HCT116 (cell line): ENCODE results near the gene SOBP. TPM values are rescaled to one million over a fixed set of nuclear protein-coding genes. Genes with fewer than 3 reads are reported as not detected.

ENCODE experiments used
- ATAC-seq: fragments of 200-7000 bp; cut with Tn5 transposase; 2 replicates; pipeline ENCODE4 v1.9.1; 2020; ENCODE audit warnings: mild to moderate bottlenecking, moderate library complexity
- BruUV-seq: library from RNA; stranded (reverse); fragments of 400-500 nt; replicated peaks from 2 replicates; lab custom pipeline; 2021; lab: Mats Ljungman, UMichigan
- CTCF ChIA-PET: fragments of 300-600 bp; sonication (Branson Sonifier 250); formaldehyde crosslinking; loops from one replicate; lab custom pipeline; 2021; ENCODE audit warnings: antibody characterized with exemption; lab: Charles Lee
- POLR2A ChIA-PET: fragments of 300-600, 350-600 bp; sonication (Branson Sonifier 250); formaldehyde crosslinking; loops from one replicate; lab custom pipeline; 2021; ENCODE audit warnings: antibody characterized with exemption; lab: Charles Lee
- RAD21 ChIA-PET, 2 experiments: fragments of 300-600 bp; sonication (Branson Sonifier 250); formaldehyde crosslinking; loops; one replicate each; lab custom pipeline; 2023; ENCODE audit warnings: low total read pairs in 2 of 2; ENCODE audit not compliant: uncharacterized antibody in 2 of 2, unreplicated experiment in 2 of 2, low non-redundant PET in 1 of 2; lab: Charles Lee
- DNase-seq: peaks from one replicate; pipeline ENCODE4 v3.0.0-alpha.2; 2010; ENCODE audit warnings: low read depth, low spot score
- H2AFZ ChIP-seq: fragments of 200-600 bp; shearing (Covaris generic), sonication (generic); 2 replicates; pipeline ENCODE4 v1.6.1; 2017; ENCODE audit warnings: low read depth, mixed run types, mixed read lengths, antibody characterized with exemption, low read length; ENCODE audit not compliant: poor library complexity, severe bottlenecking
- H3K27ac ChIP-seq: 2 replicates; pipeline ENCODE4 v1.5.1; 2012; ENCODE audit warnings: low read depth, low read length
- H3K27me3 ChIP-seq: fragments of 200-600 bp; sonication (generic); 2 replicates; pipeline ENCODE4 v1.6.1; 2016; ENCODE audit warnings: mixed run types, low read length, mixed read lengths; ENCODE audit not compliant: insufficient read depth
- H3K36me3 ChIP-seq, 2 experiments: fragments of 200-500 bp in 1 of 2; fragments of 200-600 bp in 1 of 2; sonication (Bioruptor generic) in 1 of 2; sonication (generic) in 1 of 2; 2 replicates each; pipeline versions ENCODE4 v1.5.1 to v1.6.1; 2014 to 2016; ENCODE audit warnings: low read length in 2 of 2, inconsistent platforms in 1 of 2, mixed read lengths in 1 of 2, mixed run types in 1 of 2; ENCODE audit not compliant: insufficient read depth in 2 of 2, control insufficient read depth in 1 of 2
- H3K4me1 ChIP-seq, 2 experiments: fragments of 200-600 bp in 1 of 2; sonication (generic) in 1 of 2; 2 replicates each; pipeline versions ENCODE4 v1.5.1 to v1.6.1; 2012 to 2017; ENCODE audit warnings: low read length in 2 of 2, inconsistent platforms in 1 of 2, mild to moderate bottlenecking in 1 of 2, mixed read lengths in 1 of 2, mixed run types in 1 of 2, moderate library complexity in 1 of 2; ENCODE audit not compliant: insufficient read depth in 2 of 2, control insufficient read depth in 1 of 2
- H3K4me2 ChIP-seq: fragments of 200-600 bp; sonication (generic); 2 replicates; pipeline ENCODE4 v1.6.1; 2017; ENCODE audit warnings: mixed run types, low read length, mixed read lengths
- H3K4me3 ChIP-seq, 2 experiments: fragments of 200-600 bp in 1 of 2; sonication (generic) in 1 of 2; replicated peaks in 1 of 2; 2 replicates each; pipeline ENCODE4 v1.5.1; 2011 to 2016; ENCODE audit warnings: low read length in 2 of 2, control low read depth in 1 of 2, low read depth in 1 of 2, mild to moderate bottlenecking in 1 of 2, mixed read lengths in 1 of 2, mixed run types in 1 of 2
- H3K79me2 ChIP-seq: fragments of 200-600 bp; sonication (generic); 2 replicates; pipeline ENCODE4 v1.6.1; 2017; ENCODE audit warnings: mild to moderate bottlenecking, mixed run types, low read length, moderate library complexity, mixed read lengths; ENCODE audit not compliant: insufficient read depth
- H3K9ac ChIP-seq: fragments of 200-600 bp; sonication (generic); 2 replicates; pipeline ENCODE4 v1.6.1; 2016; ENCODE audit warnings: low read length, mixed read lengths
- H3K9me2 ChIP-seq: fragments of 200-600 bp; sonication (generic), shearing (Covaris generic); 2 replicates; pipeline ENCODE4 v1.6.1; 2017; ENCODE audit warnings: mixed run types, mild to moderate bottlenecking, moderate library complexity; ENCODE audit not compliant: insufficient read depth
- H3K9me3 ChIP-seq, 2 experiments: fragments of 200-500 bp in 1 of 2; fragments of 200-600 bp in 1 of 2; sonication (Bioruptor generic) in 1 of 2; sonication (generic) in 1 of 2; 2 replicates each; pipeline ENCODE4 v1.6.1; 2014 to 2017; ENCODE audit warnings: low read length in 2 of 2, mixed read lengths in 2 of 2, inconsistent platforms in 1 of 2, low read depth in 1 of 2, mild to moderate bottlenecking in 1 of 2, mixed run types in 1 of 2, moderate library complexity in 1 of 2; ENCODE audit not compliant: control insufficient read depth in 1 of 2, insufficient read depth in 1 of 2
- H4K20me1 ChIP-seq: fragments of 200-600 bp; sonication (generic), shearing (Covaris generic); 2 replicates; pipeline ENCODE4 v1.6.1; 2017; ENCODE audit warnings: mixed run types, mild to moderate bottlenecking, moderate library complexity; ENCODE audit not compliant: insufficient read depth
- CBX3 ChIP-seq: IDR thresholded peaks from 2 replicates; pipeline ENCODE4 v1.6.1; 2012; ENCODE audit warnings: low read depth
- ELF1 ChIP-seq: IDR thresholded peaks from 2 replicates; pipeline ENCODE4 v1.6.1; 2012; ENCODE audit warnings: low read depth, borderline replicate concordance
- EZH2 ChIP-seq: fragments of 200-600 bp; sonication (generic); IDR thresholded peaks from 2 replicates; pipeline ENCODE4 v1.6.1; 2017; ENCODE audit warnings: antibody characterized with exemption, mixed run types
- EZH2phosphoT487 ChIP-seq: fragments of 200-600 bp; IDR thresholded peaks from 2 replicates; pipeline ENCODE4 v1.6.1; 2018; ENCODE audit warnings: antibody characterized with exemption, borderline replicate concordance
- JUND ChIP-seq: IDR thresholded peaks from 2 replicates; pipeline ENCODE4 v1.6.1; 2012
- POLR2AphosphoS5 ChIP-seq: IDR thresholded peaks from 2 replicates; pipeline ENCODE4 v1.6.1; 2011; ENCODE audit warnings: mild to moderate bottlenecking, low read depth, low read length, moderate library complexity
- RAD21 ChIP-seq: IDR thresholded peaks from 2 replicates; pipeline ENCODE4 v1.6.1; 2012; ENCODE audit warnings: low read depth, mild to moderate bottlenecking
- SIN3A ChIP-seq: IDR thresholded peaks from 2 replicates; pipeline ENCODE4 v1.6.1; 2012; ENCODE audit warnings: low read depth
- SRF ChIP-seq: IDR thresholded peaks from 2 replicates; pipeline ENCODE4 v1.6.1; 2012; ENCODE audit warnings: low read depth
- ZNF274 ChIP-seq: fragments of 200-500 bp; sonication (Bioruptor generic); IDR thresholded peaks from 2 replicates; pipeline ENCODE4 v1.6.1; 2014; ENCODE audit warnings: mild to moderate bottlenecking, low read depth, low read length, inconsistent platforms
- intact Hi-C: fragments of 100-400 bp; cut with micrococcal nuclease; formaldehyde crosslinking; loops from 2 replicates; pipeline ENCODE4 v1.10.0; 2022
- total RNA-seq: library from RNA; stranded (reverse); gene quantifications from one replicate; pipeline ENCODE4 v1.2.1, GENCODE V29; 2021; ENCODE audit not compliant: unreplicated experiment
- TF ChIP-seq, protein P1 (sequence below): IDR thresholded peaks from 2 replicates; pipeline ENCODE4 v1.6.1; 2012
- TF ChIP-seq, protein P2 (sequence below): IDR thresholded peaks from 2 replicates; pipeline ENCODE4 v1.6.1; 2012
- TF ChIP-seq, protein P3 (sequence below), 3 experiments: fragments of 200-600 bp in 1 of 3; sonication (generic) in 1 of 3; IDR thresholded peaks in 2 of 3; conservative IDR thresholded peaks in 1 of 3; 2 replicates each; pipeline ENCODE4 v1.5.1; 2012 to 2017; ENCODE audit warnings: low read depth in 2 of 3, low read length in 2 of 3, antibody characterized with exemption in 1 of 3, borderline replicate concordance in 1 of 3, control low read depth in 1 of 3, mild to moderate bottlenecking in 1 of 3, mixed read lengths in 1 of 3, mixed run types in 1 of 3, moderate library complexity in 1 of 3; ENCODE audit not compliant: insufficient read depth in 1 of 3

The SOBP gene
- total RNA-seq, 1 experiment from 2014 or later = 2.6 TPM

DNA sequence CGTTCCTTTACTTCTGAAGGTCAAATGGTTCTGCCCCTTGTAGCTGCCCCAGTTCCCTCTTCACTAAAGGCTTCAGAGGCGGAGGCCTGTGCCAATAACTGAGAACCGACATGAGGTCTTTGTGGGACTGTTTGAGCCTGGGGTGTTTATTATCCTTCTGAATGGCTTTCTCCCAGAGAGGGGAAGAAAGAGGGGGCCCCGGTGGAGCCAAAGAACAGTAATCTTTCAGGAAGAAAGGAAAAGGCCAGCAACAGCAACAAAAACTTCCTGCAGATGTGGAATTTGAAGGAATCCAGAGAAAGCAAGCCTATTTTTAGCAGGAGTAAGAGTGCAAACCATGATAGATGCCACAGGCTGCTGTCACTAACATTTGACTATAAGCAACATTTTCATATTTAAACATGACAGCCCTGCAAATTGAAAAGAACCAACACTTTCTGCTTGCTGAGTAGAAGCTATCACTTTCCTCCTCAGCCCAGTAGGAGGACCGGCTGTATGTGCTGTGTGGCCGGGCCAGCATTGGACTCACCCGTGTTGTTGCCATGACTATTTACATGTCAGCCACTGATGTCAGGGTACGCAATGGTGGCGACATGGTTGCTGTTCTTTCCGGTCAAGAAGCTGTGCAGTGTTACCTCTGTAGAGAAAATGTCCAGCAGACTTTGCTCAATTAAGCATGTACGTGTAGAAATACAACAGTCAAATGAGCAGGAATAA is 121.3 kb downstream of the SOBP start:
- POLR2A ChIA-PET = no interaction called here
- ATAC-seq (no peak), DNase-seq (no peak)
- intact Hi-C loops = no loop called here
- Histone ChIP-seq H3K4me2 (no peak overlapping the region), H3K27ac (no peak overlapping the region), H4K20me1 (no peaks in the 10 kb centered on the region), H3K79me2 (no peaks in the 10 kb centered on the region), H3K9me3 (no peaks in the 10 kb centered on the region), H3K27me3 (no peaks in the 10 kb centered on the region), H3K4me3 (no peak overlapping the region), H3K9me2 (no peaks in the 10 kb centered on the region), H2AFZ (no peak overlapping the region), H3K36me3 (no peaks in the 10 kb centered on the region), H3K9ac (no peak overlapping the region), H3K4me1 (no peaks in the 10 kb centered on the region)
- TF ChIP-seq SRF (no peak), JUND (no peak)
- CTCF ChIA-PET = no interaction called here
- no TSS peak for BruUV-seq
- RAD21 ChIA-PET = no interaction called here

DNA sequence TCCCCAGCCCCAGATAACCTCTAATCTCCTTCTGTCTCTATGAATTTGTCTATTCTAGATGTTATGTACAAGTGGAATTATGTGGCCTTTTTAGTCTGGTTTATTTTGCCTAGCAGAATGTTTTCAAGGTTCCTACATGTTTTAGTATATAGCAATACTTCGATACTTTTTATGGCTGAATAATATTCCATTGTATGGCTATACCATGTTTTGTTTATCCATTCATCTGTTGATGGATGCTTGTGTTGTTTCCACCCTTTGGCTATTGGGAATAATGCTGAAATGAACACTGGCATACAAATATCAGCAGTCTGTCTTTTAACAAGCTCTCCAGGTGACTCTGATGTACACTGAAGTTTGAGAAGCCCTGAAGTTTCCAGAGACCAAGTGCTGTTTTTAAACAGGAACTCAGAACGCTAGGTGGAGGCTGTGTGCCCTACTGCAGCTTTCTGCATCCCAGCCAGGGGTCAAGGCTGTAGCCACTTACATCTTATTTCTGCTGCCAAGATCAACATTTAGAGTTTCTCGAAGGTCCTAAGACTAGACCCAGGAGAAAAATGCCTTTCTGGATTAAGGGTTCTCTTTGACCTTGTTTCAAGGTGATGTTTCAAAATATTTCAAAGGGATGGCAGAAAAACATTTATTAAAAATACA is 123.0 kb downstream of the SOBP start:
- ATAC-seq (no peak), DNase-seq (no peak)
- no TSS peak for BruUV-seq
- Histone ChIP-seq H3K36me3 (no peaks in the 10 kb centered on the region), H3K9me2 (no peaks in the 10 kb centered on the region), H4K20me1 (no peaks in the 10 kb centered on the region), H3K79me2 (no peaks in the 10 kb centered on the region), H3K9ac (no peak overlapping the region), H3K4me1 (no peaks in the 10 kb centered on the region), H3K9me3 (no peaks in the 10 kb centered on the region), H3K4me3 (no peak overlapping the region), H2AFZ (no peak overlapping the region), H3K27me3 (no peaks in the 10 kb centered on the region), H3K27ac (no peak overlapping the region), H3K4me2 (no peak overlapping the region)
- RAD21 ChIA-PET = no interaction called here
- CTCF ChIA-PET = no interaction called here
- POLR2A ChIA-PET = no interaction called here
- TF ChIP-seq, protein P1, sequence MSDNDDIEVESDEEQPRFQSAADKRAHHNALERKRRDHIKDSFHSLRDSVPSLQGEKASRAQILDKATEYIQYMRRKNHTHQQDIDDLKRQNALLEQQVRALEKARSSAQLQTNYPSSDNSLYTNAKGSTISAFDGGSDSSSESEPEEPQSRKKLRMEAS = no peak
- TF ChIP-seq CBX3 = no peak
- TF ChIP-seq EZH2 = no peak
- no peak for TF ChIP-seq ZNF274
- TF ChIP-seq RAD21 = no peak
- TF ChIP-seq, protein P2, sequence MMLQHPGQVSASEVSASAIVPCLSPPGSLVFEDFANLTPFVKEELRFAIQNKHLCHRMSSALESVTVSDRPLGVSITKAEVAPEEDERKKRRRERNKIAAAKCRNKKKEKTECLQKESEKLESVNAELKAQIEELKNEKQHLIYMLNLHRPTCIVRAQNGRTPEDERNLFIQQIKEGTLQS = no peak
- no peak for TF ChIP-seq EZH2phosphoT487
- TF ChIP-seq POLR2AphosphoS5 = no peak
- TF ChIP-seq ELF1 = no peak
- TF ChIP-seq SIN3A = no peak
- TF ChIP-seq, protein P3, sequence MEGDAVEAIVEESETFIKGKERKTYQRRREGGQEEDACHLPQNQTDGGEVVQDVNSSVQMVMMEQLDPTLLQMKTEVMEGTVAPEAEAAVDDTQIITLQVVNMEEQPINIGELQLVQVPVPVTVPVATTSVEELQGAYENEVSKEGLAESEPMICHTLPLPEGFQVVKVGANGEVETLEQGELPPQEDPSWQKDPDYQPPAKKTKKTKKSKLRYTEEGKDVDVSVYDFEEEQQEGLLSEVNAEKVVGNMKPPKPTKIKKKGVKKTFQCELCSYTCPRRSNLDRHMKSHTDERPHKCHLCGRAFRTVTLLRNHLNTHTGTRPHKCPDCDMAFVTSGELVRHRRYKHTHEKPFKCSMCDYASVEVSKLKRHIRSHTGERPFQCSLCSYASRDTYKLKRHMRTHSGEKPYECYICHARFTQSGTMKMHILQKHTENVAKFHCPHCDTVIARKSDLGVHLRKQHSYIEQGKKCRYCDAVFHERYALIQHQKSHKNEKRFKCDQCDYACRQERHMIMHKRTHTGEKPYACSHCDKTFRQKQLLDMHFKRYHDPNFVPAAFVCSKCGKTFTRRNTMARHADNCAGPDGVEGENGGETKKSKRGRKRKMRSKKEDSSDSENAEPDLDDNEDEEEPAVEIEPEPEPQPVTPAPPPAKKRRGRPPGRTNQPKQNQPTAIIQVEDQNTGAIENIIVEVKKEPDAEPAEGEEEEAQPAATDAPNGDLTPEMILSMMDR (IDR thresholded peaks at IDR 0.05 in 2 of 3, conservative IDR thresholded peaks at IDR 0.05 in 1 of 3; ENCODE audit: borderline replicate concordance in 1 of 3, insufficient read depth in 1 of 3, low read depth in 2 of 3, low read length in 2 of 3) = no peak
- intact Hi-C loops = no loop called here
